Measurements from ENCODE around the gene C5orf63. TPM values are rescaled to one million over a fixed set of nuclear protein-coding genes. Genes with fewer than 3 reads are reported as not detected.
A peak's percentile ranks its signal among the peaks of the same experiment; 100 is the strongest.

The C5orf63 gene
- total and polyA plus RNA-seq, 2 of the 13 experiments (the other 11 are each of a cell fraction or from before 2014, with no cell fraction given) = 7.9 to 8.8 TPM

GRCh38 chr5:127030259-127031146 is 42.8 kb downstream of the C5orf63 start, which contains the start of gene MARCHF3 (continued):
- TF ChIP-seq RBM39 (IDR thresholded peaks at IDR 0.05; ENCODE audit: low read depth, low read length, poor library complexity, severe bottlenecking) (peak; percentile 27), MAFG (CRISPR knock-in tag; IDR thresholded peaks at IDR 0.05) (no peak), CBX5 (CRISPR knock-in tag; IDR thresholded peaks at IDR 0.05; ENCODE audit: borderline replicate concordance) (no peak; the same call in 1 of the 2 replicates), MEIS2 (CRISPR knock-in tag; IDR thresholded peaks at IDR 0.05) (no peak; the same call in 1 of the 2 replicates), ZNF75D (CRISPR knock-in tag; IDR thresholded peaks at IDR 0.05; ENCODE audit: borderline replicate concordance) (no peak), ZNF660 (CRISPR knock-in tag; IDR thresholded peaks at IDR 0.05; ENCODE audit: borderline replicate concordance, low read depth) (no peak), ZMYM2 (CRISPR knock-in tag; IDR thresholded peaks at IDR 0.05) (peak; percentile 70; the same call in 1 of the 2 replicates), KLF11 (CRISPR knock-in tag; IDR thresholded peaks at IDR 0.05) (no peak), SRSF9 (IDR thresholded peaks at IDR 0.05; ENCODE audit: borderline replicate concordance, insufficient read depth, low read depth, low read length, poor library complexity, severe bottlenecking) (no peak), NR2F6 (IDR thresholded peaks at IDR 0.05) (no peak), NR2F6 (CRISPR knock-in tag; IDR thresholded peaks at IDR 0.05) (peak; percentile 32; the same call in 1 of the 2 replicates), ISL2 (CRISPR knock-in tag; IDR thresholded peaks at IDR 0.05) (peak; percentile 39; the same call in 1 of the 2 replicates), ZNF816 (CRISPR knock-in tag; IDR thresholded peaks at IDR 0.05; ENCODE audit: borderline replicate concordance) (peak; percentile 73; the same call in 1 of the 2 replicates), NFKB2 (CRISPR knock-in tag; IDR thresholded peaks at IDR 0.05; ENCODE audit: borderline replicate concordance) (peak; percentile 38; the same call in 1 of the 2 replicates), ZNF12 (CRISPR knock-in tag; IDR thresholded peaks at IDR 0.05) (no peak), FOXK1 (CRISPR knock-in tag; IDR thresholded peaks at IDR 0.05; ENCODE audit: borderline replicate concordance, low read depth) (peak; percentile 22; the same call in 1 of the 2 replicates), NKX3-1 (CRISPR knock-in tag; IDR thresholded peaks at IDR 0.05) (peak; percentile 88), NCOA2 (CRISPR knock-in tag; IDR thresholded peaks at IDR 0.05) (no peak), ERF (CRISPR knock-in tag; IDR thresholded peaks at IDR 0.05) (peak; percentile 63), REPIN1 (CRISPR knock-in tag; IDR thresholded peaks at IDR 0.05; ENCODE audit: borderline replicate concordance, low read depth) (peak; percentile 68; the same call in 1 of the 2 replicates)
- TF ChIP-seq, protein P1, sequence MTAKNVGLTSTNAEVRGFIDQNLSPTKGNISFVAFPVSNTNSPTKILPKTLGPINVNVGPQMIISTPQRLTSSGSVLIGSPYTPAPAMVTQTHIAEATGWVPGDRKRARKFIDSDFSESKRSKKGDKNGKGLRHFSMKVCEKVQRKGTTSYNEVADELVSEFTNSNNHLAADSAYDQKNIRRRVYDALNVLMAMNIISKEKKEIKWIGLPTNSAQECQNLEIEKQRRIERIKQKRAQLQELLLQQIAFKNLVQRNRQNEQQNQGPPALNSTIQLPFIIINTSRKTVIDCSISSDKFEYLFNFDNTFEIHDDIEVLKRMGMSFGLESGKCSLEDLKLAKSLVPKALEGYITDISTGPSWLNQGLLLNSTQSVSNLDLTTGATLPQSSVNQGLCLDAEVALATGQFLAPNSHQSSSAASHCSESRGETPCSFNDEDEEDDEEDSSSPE (CRISPR knock-in tag; IDR thresholded peaks at IDR 0.05) = peak; percentile 95
- TF ChIP-seq, protein P2, sequence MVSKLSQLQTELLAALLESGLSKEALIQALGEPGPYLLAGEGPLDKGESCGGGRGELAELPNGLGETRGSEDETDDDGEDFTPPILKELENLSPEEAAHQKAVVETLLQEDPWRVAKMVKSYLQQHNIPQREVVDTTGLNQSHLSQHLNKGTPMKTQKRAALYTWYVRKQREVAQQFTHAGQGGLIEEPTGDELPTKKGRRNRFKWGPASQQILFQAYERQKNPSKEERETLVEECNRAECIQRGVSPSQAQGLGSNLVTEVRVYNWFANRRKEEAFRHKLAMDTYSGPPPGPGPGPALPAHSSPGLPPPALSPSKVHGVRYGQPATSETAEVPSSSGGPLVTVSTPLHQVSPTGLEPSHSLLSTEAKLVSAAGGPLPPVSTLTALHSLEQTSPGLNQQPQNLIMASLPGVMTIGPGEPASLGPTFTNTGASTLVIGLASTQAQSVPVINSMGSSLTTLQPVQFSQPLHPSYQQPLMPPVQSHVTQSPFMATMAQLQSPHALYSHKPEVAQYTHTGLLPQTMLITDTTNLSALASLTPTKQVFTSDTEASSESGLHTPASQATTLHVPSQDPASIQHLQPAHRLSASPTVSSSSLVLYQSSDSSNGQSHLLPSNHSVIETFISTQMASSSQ (IDR thresholded peaks at IDR 0.05; ENCODE audit: low read depth) = no peak
- TF ChIP-seq, protein P2 (CRISPR knock-in tag; IDR thresholded peaks at IDR 0.05; ENCODE audit: borderline replicate concordance) = 0 out of 2 replicates have a peak, but pooled peaks have one; percentile 41
- TF ChIP-seq, protein P3, sequence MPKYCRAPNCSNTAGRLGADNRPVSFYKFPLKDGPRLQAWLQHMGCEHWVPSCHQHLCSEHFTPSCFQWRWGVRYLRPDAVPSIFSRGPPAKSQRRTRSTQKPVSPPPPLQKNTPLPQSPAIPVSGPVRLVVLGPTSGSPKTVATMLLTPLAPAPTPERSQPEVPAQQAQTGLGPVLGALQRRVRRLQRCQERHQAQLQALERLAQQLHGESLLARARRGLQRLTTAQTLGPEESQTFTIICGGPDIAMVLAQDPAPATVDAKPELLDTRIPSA (CRISPR knock-in tag; IDR thresholded peaks at IDR 0.05; ENCODE audit: borderline replicate concordance) = peak; percentile 55; the same call in 1 of the 2 replicates
